B cell (primary cell): ENCODE results near the gene RBM23. TPM values are rescaled to one million over a fixed set of nuclear protein-coding genes. Genes with fewer than 3 reads are reported as not detected.

Experiments
- ATAC-seq: fragments of 200-7000 bp; cut with Tn5 transposase; one replicate; pipeline ENCODE4 v1.10.0; 2021; ENCODE audit warnings: low read depth, mild to moderate bottlenecking, moderate number of reproducible peaks, moderate library complexity
- CTCF ChIA-PET: fragments of 350-600 bp; sonication (Branson Sonifier 250); formaldehyde crosslinking; loops from one replicate; lab custom pipeline; 2021; ENCODE audit warnings: antibody characterized with exemption, inconsistent platforms; lab: Charles Lee
- POLR2A ChIA-PET: fragments of 350-600 bp; sonication (Branson Sonifier 250); formaldehyde crosslinking; loops from one replicate; lab custom pipeline; 2021; ENCODE audit warnings: antibody characterized with exemption; lab: Charles Lee
- DNase-seq: peaks from one replicate; pipeline ENCODE4 v3.0.0; 2013
- H2AFZ ChIP-seq: 2 replicates; pipeline ENCODE4 v1.6.1; 2012; ENCODE audit warnings: mild to moderate bottlenecking, low read depth, low read length; ENCODE audit not compliant: insufficient read depth, poor library complexity, severe bottlenecking
- H3K27ac ChIP-seq, 2 donors: 1 replicate in 1 of 2; 2 replicates in 1 of 2; pipeline ENCODE4 v1.5.1; 2012 to 2013; ENCODE audit warnings: low read length in 2 of 2, mild to moderate bottlenecking in 2 of 2, moderate library complexity in 1 of 2
- H3K27me3 ChIP-seq, 4 experiments: fragments of 200-600 bp in 1 of 4; sonication (generic) in 1 of 4; replicated peaks in 1 of 4; 1 replicate in 2 of 4; 2 replicates in 2 of 4; pipeline versions ENCODE4 v1.6.1 to v1.7.0; 2013 to 2016; ENCODE audit warnings: low read length in 3 of 4, mild to moderate bottlenecking in 2 of 4, mixed read lengths in 1 of 4, moderate library complexity in 1 of 4; ENCODE audit not compliant: insufficient read depth in 4 of 4, control insufficient read depth in 3 of 4; ENCODE audit errors: control extremely low read depth in 1 of 4
- H3K36me3 ChIP-seq, 2 experiments: replicated peaks in 1 of 2; 1 replicate in 1 of 2; 2 replicates in 1 of 2; pipeline versions ENCODE4 v1.6.1 to v1.7.1; 2013; ENCODE audit warnings: low read length in 1 of 2; ENCODE audit not compliant: insufficient read depth in 2 of 2, control insufficient read depth in 1 of 2; ENCODE audit errors: control extremely low read depth in 1 of 2, extremely low read depth in 1 of 2
- H3K4me1 ChIP-seq, 2 donors: fragments of 200-600 bp in 1 of 2; sonication (generic) in 1 of 2; 1 replicate in 1 of 2; 2 replicates in 1 of 2; pipeline versions ENCODE4 v1.5.1 to v1.6.1; 2013 to 2017; ENCODE audit warnings: low read length in 2 of 2; ENCODE audit not compliant: control insufficient read depth in 2 of 2, insufficient read depth in 2 of 2
- H3K4me2 ChIP-seq: replicated peaks from 2 replicates; pipeline ENCODE3; 2012; ENCODE audit warnings: mild to moderate bottlenecking, low read depth, low read length; ENCODE audit not compliant: poor library complexity, severe bottlenecking
- H3K4me3 ChIP-seq, 5 experiments: fragments of 200-600 bp in 1 of 5; sonication (generic) in 1 of 5; 1 replicate in 3 of 5; 2 replicates in 2 of 5; pipeline versions ENCODE4 v1.5.1 to v1.7.0; 2011 to 2016; ENCODE audit warnings: low read length in 4 of 5, mild to moderate bottlenecking in 4 of 5, low read depth in 2 of 5, control low read depth in 1 of 5, moderate library complexity in 1 of 5; ENCODE audit not compliant: insufficient read depth in 1 of 5; ENCODE audit errors: control extremely low read depth in 1 of 5, extremely low read depth in 1 of 5
- H3K79me2 ChIP-seq: fragments of 200-600 bp; sonication (generic); one replicate; pipeline ENCODE4 v1.6.0; 2016; ENCODE audit warnings: low read length; ENCODE audit not compliant: control insufficient read depth, insufficient read depth
- H3K9ac ChIP-seq: fragments of 200-600 bp; sonication (generic); 2 replicates; pipeline ENCODE4 v1.6.1; 2017; ENCODE audit warnings: mild to moderate bottlenecking, low read length, moderate library complexity
- H3K9me3 ChIP-seq, 3 donors: one replicate each; pipeline versions ENCODE4 v1.6.1 to v1.7.1; 2013; ENCODE audit warnings: low read length in 2 of 3; ENCODE audit not compliant: control insufficient read depth in 2 of 3, insufficient read depth in 1 of 3; ENCODE audit errors: control extremely low read depth in 1 of 3
- H4K20me1 ChIP-seq: 2 replicates; pipeline ENCODE4 v1.6.0; 2012; ENCODE audit warnings: mild to moderate bottlenecking, low read length; ENCODE audit not compliant: insufficient read depth, control insufficient read depth, poor library complexity, severe bottlenecking
- H3K27ac Mint-ChIP-seq: one replicate; pipeline ENCODE4 v1.8.0; 2021; ENCODE audit warnings: mixed read lengths
- H3K27me3 Mint-ChIP-seq: one replicate; pipeline ENCODE4 v1.8.0; 2021; ENCODE audit warnings: mixed read lengths
- H3K4me1 Mint-ChIP-seq: one replicate; pipeline ENCODE4 v1.8.0; 2021; ENCODE audit warnings: mixed read lengths
- H3K4me3 Mint-ChIP-seq: one replicate; pipeline ENCODE4 v1.8.0; 2021; ENCODE audit warnings: mixed read lengths
- H3K9me3 Mint-ChIP-seq: one replicate; pipeline ENCODE4 v1.8.0; 2022; ENCODE audit warnings: mixed read lengths; ENCODE audit not compliant: insufficient read depth
- EZH2 ChIP-seq: IDR thresholded peaks from 2 replicates; pipeline ENCODE4 v1.6.1; 2012; ENCODE audit warnings: borderline replicate concordance, low read depth, mild to moderate bottlenecking, moderate library complexity, low read length; ENCODE audit not compliant: insufficient read depth, poor library complexity, severe bottlenecking
- WGBS: methylation state at CpG from one replicate; pipeline ENCODE4 v1.1.5; 2013; ENCODE audit warnings: missing lambda C conversion rate; ENCODE audit not compliant: insufficient coverage; 5-methylcytosine and 5-hydroxymethylcytosine counted together
- intact Hi-C: fragments of 100-400 bp; cut with micrococcal nuclease; formaldehyde crosslinking; loops from one replicate; pipeline ENCODE4 v1.10.0; 2022
- polyA plus RNA-seq: library from polyadenylated mRNA; depleted of rRNA; stranded (reverse); fragments of >200 nt; gene quantifications from 2 replicates; pipeline ENCODE4 v1.2.3, GENCODE V29; 2012
- total RNA-seq, 2 donors: library from RNA; stranded (reverse); fragments of 120-200 nt in 1 of 2; gene quantifications; 1 replicate in 1 of 2; 2 replicates in 1 of 2; pipeline versions ENCODE4 v1.2.3 to v1.2.4, GENCODE V29; 2013 to 2022
- TF ChIP-seq, protein P1 (sequence below): fragments of 200-600 bp; IDR thresholded peaks from one replicate; pipeline ENCODE4 v1.8.0; 2022; ENCODE audit warnings: antibody characterized with exemption, mild to moderate bottlenecking

RBM23 gene
- total and polyA plus RNA-seq, 2 donors (not counting 1 experiment from before 2014, with no cell fraction given), result 60.7 to 165 TPM

DNA sequence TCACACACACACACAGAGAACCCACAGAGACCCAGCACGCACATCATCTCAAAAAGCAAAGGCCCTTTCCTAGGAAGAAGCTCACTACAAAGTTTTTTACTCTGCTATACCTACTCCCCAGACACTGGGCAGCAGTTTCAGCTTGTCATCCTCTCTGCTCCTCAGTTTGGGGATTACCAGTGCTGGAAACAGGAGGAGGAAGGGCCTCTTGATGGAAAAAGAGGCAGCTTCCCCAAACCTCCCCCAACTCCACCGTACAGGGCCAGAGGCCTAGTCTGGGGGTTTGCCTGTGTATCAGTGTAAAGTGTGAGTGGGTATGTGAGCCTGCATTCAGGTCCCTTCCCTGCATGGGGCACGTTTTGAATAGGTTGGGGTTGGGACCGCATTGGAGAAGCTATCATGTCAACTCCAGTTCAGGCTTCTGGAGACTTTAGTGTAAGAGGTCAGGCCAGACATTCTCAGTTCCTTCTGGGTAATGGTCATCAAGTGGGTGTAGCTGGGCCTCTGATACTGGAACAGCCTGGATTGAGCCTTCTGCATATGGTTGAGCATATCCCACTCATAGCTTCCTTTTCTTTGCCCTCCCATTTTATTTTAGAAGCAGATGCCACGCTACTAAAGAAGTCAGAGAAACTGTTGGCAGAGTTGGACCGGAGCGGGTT, 34.7 kb downstream of the RBM23 start:
- no peak overlapping the region for H2AFZ ChIP-seq
- peaks cover 8% of the 10 kb centered on the region for H3K79me2 ChIP-seq
- H3K9ac ChIP-seq, result no peak overlapping the region
- H3K4me1 ChIP-seq, result peaks cover 44 to 72% of the 10 kb centered on the region in 2 donors
- POLR2A ChIA-PET, result interaction anchor here (0.8 to 5.3 kb wide), 5 partner anchors 13 to 437 kb away, joined by 3 to 61 read pairs (median 3); partner anchors contain the start of genes LRP10, PABPN1 and RBM23
- H3K4me1 Mint-ChIP-seq, result peaks cover 64% of the 10 kb centered on the region
- no peak overlapping the region for H3K4me2 ChIP-seq
- intact Hi-C loops, result no loop called here
- 100% methylated on average over 3 of the region's 7 CpGs for WGBS
- no peaks in the 10 kb centered on the region for H4K20me1 ChIP-seq
- no peak for DNase-seq
- no peaks in the 10 kb centered on the region for H3K9me3 Mint-ChIP-seq
- peak overlapping the region; percentile 43 for H3K27ac Mint-ChIP-seq
- no peaks in the 10 kb centered on the region for H3K27me3 ChIP-seq
- no peaks in the 10 kb centered on the region for H3K9me3 ChIP-seq
- H3K36me3 ChIP-seq, result peaks cover 0 to 7% of the 10 kb centered on the region in 2 experiments
- H3K27me3 Mint-ChIP-seq, result no peaks in the 10 kb centered on the region
- CTCF ChIA-PET, result interaction anchor here (1.4 to 7.0 kb wide), 6 partner anchors 12 to 98 kb away, joined by 3 to 101 read pairs (median 11); partner anchors contain the start of genes AJUBA and LRP10
- no peak overlapping the region for H3K4me3 Mint-ChIP-seq
- ATAC-seq, result no peak
- H3K4me3 ChIP-seq, result no peak overlapping the region
- no peak overlapping the region for H3K27ac ChIP-seq
- TF ChIP-seq EZH2, result no peak
- TF ChIP-seq, protein P1, sequence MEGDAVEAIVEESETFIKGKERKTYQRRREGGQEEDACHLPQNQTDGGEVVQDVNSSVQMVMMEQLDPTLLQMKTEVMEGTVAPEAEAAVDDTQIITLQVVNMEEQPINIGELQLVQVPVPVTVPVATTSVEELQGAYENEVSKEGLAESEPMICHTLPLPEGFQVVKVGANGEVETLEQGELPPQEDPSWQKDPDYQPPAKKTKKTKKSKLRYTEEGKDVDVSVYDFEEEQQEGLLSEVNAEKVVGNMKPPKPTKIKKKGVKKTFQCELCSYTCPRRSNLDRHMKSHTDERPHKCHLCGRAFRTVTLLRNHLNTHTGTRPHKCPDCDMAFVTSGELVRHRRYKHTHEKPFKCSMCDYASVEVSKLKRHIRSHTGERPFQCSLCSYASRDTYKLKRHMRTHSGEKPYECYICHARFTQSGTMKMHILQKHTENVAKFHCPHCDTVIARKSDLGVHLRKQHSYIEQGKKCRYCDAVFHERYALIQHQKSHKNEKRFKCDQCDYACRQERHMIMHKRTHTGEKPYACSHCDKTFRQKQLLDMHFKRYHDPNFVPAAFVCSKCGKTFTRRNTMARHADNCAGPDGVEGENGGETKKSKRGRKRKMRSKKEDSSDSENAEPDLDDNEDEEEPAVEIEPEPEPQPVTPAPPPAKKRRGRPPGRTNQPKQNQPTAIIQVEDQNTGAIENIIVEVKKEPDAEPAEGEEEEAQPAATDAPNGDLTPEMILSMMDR, result no peak
